ENCODE results near the gene POU2F1. TPM values are rescaled to one million over a fixed set of nuclear protein-coding genes. Genes with fewer than 3 reads are reported as not detected.
"Not testable (repeated sequence)": the region's sequence is repeated elsewhere in the genome, so short reads cannot be mapped to it uniquely, and the experiment has no call there.

Gene POU2F1
- total RNA-seq, 2 donors from 2014 or later: 14.3 to 16.4 TPM

- DNase-seq; intact Hi-C loops (cut with DNase I, micrococcal nuclease); ATAC-seq: not testable (repeated sequence)
These were observed 4.1 kb downstream of the POU2F1 start for GRCh38 chr1:167224734-167225235.

GRCh38 chr1:167225920-167226319 is 5.2 kb downstream of the POU2F1 start:
- ATAC-seq (no peak), DNase-seq (no peak)
- intact Hi-C loops (cut with DNase I, micrococcal nuclease): no loop called here

- intact Hi-C loops (cut with DNase I, micrococcal nuclease): no loop called here
- peak; percentile 42 for ATAC-seq
- DNase-seq: no peak
These were observed 7.3 kb downstream of the POU2F1 start for GRCh38 chr1:167227934-167228378.

- ATAC-seq: peak; percentile 49
- DNase-seq: no peak
- intact Hi-C loops (cut with DNase I, micrococcal nuclease): no loop called here
These were observed 9.2 kb downstream of the POU2F1 start for GRCh38 chr1:167229719-167230385.

- ATAC-seq: no peak
- intact Hi-C loops (cut with DNase I, micrococcal nuclease): no loop called here
These were observed 9.8 kb downstream of the POU2F1 start for GRCh38 chr1:167230437-167230836.

GRCh38 chr1:167231873-167232450 is 11.3 kb downstream of the POU2F1 start:
- intact Hi-C loops (cut with DNase I, micrococcal nuclease): no loop called here
- DNase-seq: no peak
- no peak for ATAC-seq

More at GRCh38 chr1:167230437-167230836, 9.8 kb downstream of the POU2F1 start:
- no peak for DNase-seq

- intact Hi-C loops (cut with DNase I, micrococcal nuclease): no loop called here
- no peak for ATAC-seq
- DNase-seq: no peak
These were observed 12.1 kb downstream of the POU2F1 start for GRCh38 chr1:167232801-167233200.

- ATAC-seq (no peak), DNase-seq (no peak)
- intact Hi-C loops (cut with DNase I, micrococcal nuclease): no loop called here
These were observed 12.7 kb downstream of the POU2F1 start for GRCh38 chr1:167233373-167233772.

- DNase-seq: no peak
- no peak for ATAC-seq
- intact Hi-C loops (cut with DNase I, micrococcal nuclease): no loop called here
These were observed 16.3 kb downstream of the POU2F1 start for GRCh38 chr1:167237000-167237399.

- intact Hi-C loops (cut with DNase I, micrococcal nuclease): no loop called here
- DNase-seq (no peak), ATAC-seq (peak; percentile 27)
These were observed 18.0 kb downstream of the POU2F1 start for GRCh38 chr1:167238713-167239112.

GRCh38 chr1:167239257-167239656 is 18.6 kb downstream of the POU2F1 start:
- no peak for ATAC-seq
- intact Hi-C loops (cut with DNase I, micrococcal nuclease): no loop called here
- DNase-seq: no peak

- no peak for ATAC-seq
These were observed 23.6 kb downstream of the POU2F1 start for GRCh38 chr1:167244244-167244643.

GRCh38 chr1:167245168-167245567 is 24.5 kb downstream of the POU2F1 start:
- DNase-seq; intact Hi-C loops (cut with DNase I, micrococcal nuclease); ATAC-seq: not testable (repeated sequence)

More at GRCh38 chr1:167244244-167244643, 23.6 kb downstream of the POU2F1 start:
- intact Hi-C loops (cut with DNase I, micrococcal nuclease): no loop called here
- DNase-seq: no peak

GRCh38 chr1:167246971-167247370 is 26.3 kb downstream of the POU2F1 start:
- DNase-seq (no peak), ATAC-seq (no peak)
- intact Hi-C loops (cut with DNase I, micrococcal nuclease): no loop called here

GRCh38 chr1:167247754-167248153 is 27.1 kb downstream of the POU2F1 start:
- intact Hi-C loops (cut with DNase I, micrococcal nuclease): no loop called here
- DNase-seq: no peak
- no peak for ATAC-seq

GRCh38 chr1:167248707-167249642 is 28.3 kb downstream of the POU2F1 start:
- intact Hi-C loops (cut with DNase I, micrococcal nuclease): no loop called here
- DNase-seq: no peak

GRCh38 chr1:167249702-167250101 is 29.0 kb downstream of the POU2F1 start:
- ATAC-seq (no peak), DNase-seq (no peak)
- intact Hi-C loops (cut with DNase I, micrococcal nuclease): no loop called here

More at GRCh38 chr1:167248707-167249642, 28.3 kb downstream of the POU2F1 start:
- ATAC-seq: no peak

GRCh38 chr1:167250482-167250881 is 29.8 kb downstream of the POU2F1 start:
- DNase-seq: no peak
- ATAC-seq: no peak
- intact Hi-C loops (cut with DNase I, micrococcal nuclease): no loop called here

GRCh38 chr1:167251472-167251871 is 30.8 kb downstream of the POU2F1 start:
- ATAC-seq (no peak), DNase-seq (no peak)

More at GRCh38 chr1:167251472-167251871, 30.8 kb downstream of the POU2F1 start:
- intact Hi-C loops (cut with DNase I, micrococcal nuclease): no loop called here
